Motor neuron (in vitro differentiated cells): ENCODE data around the gene KCNT1. TPM values are rescaled to one million over a fixed set of nuclear protein-coding genes. Genes with fewer than 3 reads are reported as not detected.

Experiments
- ATAC-seq, 8 experiments: fragments of 200-7000 bp; cut with Tn5 transposase; replicated peaks in 6 of 8; 2 replicates each; pipeline ENCODE4 v1.8.0; 2021; ENCODE audit warnings: mild to moderate bottlenecking in 8 of 8, moderate library complexity in 8 of 8
- H3K27ac ChIP-seq, 2 donors: fragments of 250-450 bp; sonication (Bioruptor Pico); 2 replicates each; pipeline ENCODE4 v1.9.0; 2021; ENCODE audit warnings: antibody characterized with exemption in 2 of 2, mild to moderate bottlenecking in 2 of 2, moderate library complexity in 1 of 2
- H3K4me1 ChIP-seq, 2 donors: fragments of 250-450 bp; sonication (Bioruptor Pico); replicated peaks in 1 of 2; 2 replicates each; pipeline ENCODE4 v1.6.1; 2021; ENCODE audit warnings: antibody characterized with exemption in 2 of 2, mild to moderate bottlenecking in 2 of 2, moderate library complexity in 1 of 2
- H3K4me3 ChIP-seq, 5 donors: fragments of 250-450 bp; sonication (Bioruptor Pico); 2 replicates each; pipeline ENCODE4 v1.9.0; 2021; ENCODE audit warnings: antibody characterized with exemption in 5 of 5, mild to moderate bottlenecking in 5 of 5, moderate library complexity in 4 of 5
- WGBS, 10 experiments: fragments of 450-650 bp; shearing (Covaris generic); methylation state at CpG; one replicate each; pipeline ENCODE4 v1.0.0; 2022; 5-methylcytosine and 5-hydroxymethylcytosine counted together
- in situ Hi-C, 9 experiments: fragments of 400-800 bp; cut with MboI; loops; one replicate each; pipeline ENCODE4 v1.15.0; 2021; ENCODE audit warnings: low sequenced_read_pairs in 9 of 9, low pct_unique_long_range_greater_than_20kb in 2 of 9; ENCODE audit not compliant: unreplicated experiment in 9 of 9
- total RNA-seq, 8 experiments: library from RNA; unstranded; fragments of 300-600 nt; gene quantifications; 2 replicates each; pipeline versions ENCODE4 v1.2.3 to v1.2.4, GENCODE V29; 2022

Gene KCNT1
- total RNA-seq, 8 experiments from 2014 or later, result 0.11 to 1.1 (median 0.38) TPM

DNA sequence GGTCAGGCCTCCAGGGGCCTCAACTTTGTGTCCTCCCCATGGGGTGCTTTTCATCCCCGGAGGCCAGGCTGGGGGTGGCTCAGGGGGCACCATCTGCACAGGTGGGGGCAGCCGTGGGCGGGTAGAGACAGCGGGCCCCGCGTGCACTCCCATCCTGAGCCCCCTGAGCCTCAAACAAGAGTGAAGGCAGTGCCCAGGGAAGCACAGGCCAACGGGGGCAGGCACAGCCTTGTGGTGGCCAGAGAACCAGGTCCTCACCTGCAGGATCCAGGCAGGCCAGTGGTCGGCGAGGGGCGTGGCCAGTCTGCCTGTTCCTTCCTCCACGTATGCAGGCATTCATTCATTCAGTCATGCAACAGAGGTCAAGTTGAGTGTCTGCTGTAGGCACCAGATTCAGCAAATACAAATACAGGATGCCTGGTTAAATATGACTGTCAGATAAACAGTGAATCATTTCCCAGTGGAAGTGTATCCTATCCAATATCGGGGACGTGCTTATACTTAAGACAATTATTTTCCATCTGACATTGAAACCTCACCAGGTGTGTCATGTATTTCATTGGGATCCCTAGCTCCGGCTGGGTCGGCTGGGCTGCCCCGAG lies 22.3 kb downstream of the KCNT1 start:
- 0 to 80% (median 60%) methylated on average over 1 to 7 of the region's 16 CpGs; no CpG with 5 or more reads in 5 of the 10 experiments for WGBS, 10 experiments

DNA sequence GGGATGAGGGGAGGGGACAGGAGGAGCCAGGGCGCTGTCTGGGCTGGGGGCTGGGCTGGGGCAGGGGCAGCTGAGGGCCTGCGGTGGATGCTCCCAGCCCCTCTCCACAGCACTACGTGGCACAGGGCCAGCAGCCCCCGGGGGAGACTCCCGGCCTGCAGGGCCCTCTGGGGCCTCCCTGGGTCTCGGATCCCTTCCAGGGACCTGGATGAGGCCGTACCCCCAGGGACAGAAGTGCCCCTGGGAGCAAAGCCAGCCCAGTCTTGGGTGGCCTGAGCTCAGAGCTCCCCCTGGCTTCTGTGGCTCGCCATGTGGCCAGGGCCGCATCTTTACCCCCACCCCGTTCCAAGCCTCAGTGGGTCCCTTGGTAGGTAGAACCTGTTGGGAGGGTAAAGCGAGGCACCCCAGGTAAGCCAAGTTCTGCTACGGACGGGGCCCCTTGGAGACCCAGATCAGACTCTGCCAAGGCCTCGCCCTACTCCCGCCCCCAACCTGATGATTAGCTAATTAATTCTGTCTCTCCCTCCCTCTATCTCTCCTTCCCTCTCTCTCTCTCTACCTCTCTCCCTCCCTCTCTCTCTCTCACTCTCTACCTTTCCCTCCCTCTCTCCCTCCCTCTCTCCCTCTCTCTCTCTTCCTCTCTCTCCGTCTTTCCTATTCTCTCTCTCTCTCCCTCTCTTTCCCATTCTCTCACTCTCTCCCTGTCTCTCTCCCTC lies 24.3 kb downstream of the KCNT1 start:
- in situ Hi-C loops, result no loop called here
- 0 to 80% (median 78%) methylated on average over 1 to 5 of the region's 16 CpGs; no CpG with 5 or more reads in 3 of the 10 experiments for WGBS, 10 experiments
- Histone ChIP-seq H3K4me3 (no peak overlapping the region), H3K4me1 (peaks cover 0 to 3% of the 10 kb centered on the region in 2 donors), H3K27ac (no peak overlapping the region)
- ATAC-seq, result peak in 5 of 8 experiments; percentile 11 to 34 (median 16)

More for the DNA sequence above, 22.3 kb downstream of the KCNT1 start:
- Histone ChIP-seq H3K4me3 (no peak overlapping the region), H3K27ac (no peak overlapping the region), H3K4me1 (peaks cover 0 to 6% of the 10 kb centered on the region in 2 donors)
- in situ Hi-C loops, result no loop called here
- no peak for ATAC-seq

DNA sequence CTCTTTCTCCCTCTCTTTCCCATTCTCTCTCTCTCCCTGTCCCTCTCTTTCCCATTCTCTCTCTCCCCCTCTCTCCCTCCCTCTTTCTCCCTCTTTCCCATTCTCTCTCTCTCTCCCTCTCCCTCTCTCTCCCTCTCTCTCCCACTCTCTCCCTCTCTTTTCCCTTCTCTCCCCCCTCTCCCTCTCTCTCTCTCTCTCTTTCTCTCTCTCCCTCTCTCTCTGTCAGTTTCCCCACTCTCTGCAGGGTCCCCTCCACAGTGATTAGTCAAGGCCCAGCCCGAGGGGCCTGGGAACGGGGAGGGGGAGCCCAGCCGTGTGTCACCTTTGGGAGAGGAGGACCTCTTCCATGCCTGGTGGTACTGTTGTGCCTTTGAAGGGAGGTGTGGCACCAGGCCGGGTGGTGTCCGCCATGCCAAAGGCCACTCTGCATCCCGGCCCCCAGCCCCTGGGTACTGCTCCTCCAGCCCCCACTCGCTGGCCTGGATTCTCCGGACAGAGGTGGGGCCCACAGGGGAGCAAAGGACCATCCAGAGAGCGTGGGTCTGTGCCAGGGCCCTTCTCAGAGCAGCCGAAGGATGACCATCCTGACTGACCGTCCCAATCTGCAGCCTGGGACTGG lies 25.4 kb downstream of the KCNT1 start:
- Histone ChIP-seq H3K27ac (no peak overlapping the region), H3K4me3 (no peak overlapping the region), H3K4me1 (peaks cover 0 to 3% of the 10 kb centered on the region in 2 donors)
- in situ Hi-C loops, result no loop called here
- WGBS, 10 experiments, result 20 to 100% (median 47%) methylated on average over 1 of the region's 11 CpGs; no CpG with 5 or more reads in 6 of the 10 experiments
- no peak for ATAC-seq

DNA sequence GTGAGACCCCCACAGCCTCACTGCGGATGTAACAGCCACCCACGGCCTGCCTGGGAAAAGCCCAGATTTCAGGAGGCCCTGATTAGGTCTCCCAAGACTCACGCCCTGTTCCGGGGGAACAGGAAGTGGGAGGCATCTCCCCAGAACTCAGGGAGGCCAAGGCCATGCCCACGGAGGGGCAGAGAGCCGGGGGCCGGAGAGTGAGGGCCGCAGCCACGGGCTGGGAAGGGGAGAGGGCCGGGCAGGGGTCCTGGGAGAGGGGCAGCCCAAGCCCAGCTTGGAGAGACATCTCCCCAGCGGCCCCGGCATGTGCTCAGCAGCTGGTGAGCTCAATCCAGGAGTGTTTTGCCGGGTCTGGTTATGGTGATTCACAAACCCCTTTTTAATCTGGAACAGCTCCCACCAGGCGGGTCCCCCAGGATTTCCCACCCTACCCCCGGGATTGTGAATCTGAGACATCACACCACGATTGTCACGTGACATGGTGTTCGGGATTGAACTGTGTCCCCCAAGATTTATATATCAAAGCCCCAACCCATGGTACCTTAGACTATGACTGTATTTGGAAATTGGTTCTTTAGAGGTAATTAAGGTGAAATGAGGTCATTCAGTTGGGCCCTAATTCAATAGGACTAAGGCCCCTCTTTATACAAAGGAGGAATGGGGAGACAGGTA lies 26.6 kb downstream of the KCNT1 start:
- in situ Hi-C loops, result no loop called here
- 0 to 90% methylated on average over 2 to 4 of the region's 18 CpGs; no CpG with 5 or more reads in 8 of the 10 experiments for WGBS, 10 experiments
- H3K4me1 ChIP-seq, result peaks cover 0 to 3% of the 10 kb centered on the region in 2 donors
- H3K4me3 ChIP-seq, result no peak overlapping the region
- no peak for ATAC-seq
- no peak overlapping the region for H3K27ac ChIP-seq

DNA sequence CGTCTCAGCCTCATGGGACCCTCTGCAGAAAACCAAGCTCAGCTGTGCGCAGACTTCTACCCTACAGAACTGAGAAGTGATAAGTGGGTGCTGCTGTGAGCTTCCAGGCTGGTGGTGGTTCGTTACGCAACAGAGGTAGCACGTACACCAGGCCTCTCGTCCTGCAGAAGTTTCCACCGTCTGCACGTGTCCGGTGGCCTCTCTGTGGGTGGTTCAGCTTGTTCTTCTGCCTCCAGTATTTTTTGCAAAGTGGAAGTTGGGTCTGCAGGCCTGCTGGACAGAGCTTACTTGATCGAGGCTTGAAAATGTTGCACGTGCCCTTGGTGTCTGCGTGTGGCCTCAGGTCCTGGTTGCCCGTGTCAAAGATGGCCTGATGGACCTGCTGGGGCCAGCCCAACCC lies 27.5 kb downstream of the KCNT1 start:
- Histone ChIP-seq H3K4me3 (no peak overlapping the region), H3K4me1 (peaks cover 0 to 3% of the 10 kb centered on the region in 2 donors), H3K27ac (no peak overlapping the region)
- in situ Hi-C loops, result no loop called here
- 0 to 87% (median 64%) methylated on average over 1 to 10 of the region's 13 CpGs; no CpG with 5 or more reads in 4 of the 10 experiments for WGBS, 10 experiments
- no peak for ATAC-seq

DNA sequence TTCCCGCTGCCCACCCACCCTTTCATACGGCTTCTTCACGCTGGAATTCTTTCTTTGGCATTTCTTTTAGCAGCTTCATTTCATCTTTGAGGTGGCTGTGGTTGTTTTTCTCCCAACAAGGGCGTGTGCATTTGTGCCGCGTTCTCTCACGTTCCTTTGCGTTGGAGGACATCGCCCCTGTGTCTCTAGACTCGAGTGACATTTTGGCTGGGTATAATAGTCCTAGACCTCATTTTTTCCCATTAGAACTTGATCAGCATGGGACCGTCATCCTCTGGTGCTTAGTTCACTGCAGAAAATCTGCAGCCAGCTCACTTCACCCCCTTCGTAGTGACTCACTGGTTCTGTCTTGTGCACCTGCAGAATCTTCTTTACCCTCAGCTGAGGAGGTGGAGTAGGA lies 29.5 kb downstream of the KCNT1 start:
- 68 to 83% (median 77%) methylated on average over 2 to 12 of the region's 12 CpGs; no CpG with 5 or more reads in 4 of the 10 experiments for WGBS, 10 experiments
- no peak overlapping the region for H3K4me3 ChIP-seq
- in situ Hi-C loops, result no loop called here
- no peaks in the 10 kb centered on the region for H3K4me1 ChIP-seq
- ATAC-seq, result no peak
- H3K27ac ChIP-seq, result no peak overlapping the region

DNA sequence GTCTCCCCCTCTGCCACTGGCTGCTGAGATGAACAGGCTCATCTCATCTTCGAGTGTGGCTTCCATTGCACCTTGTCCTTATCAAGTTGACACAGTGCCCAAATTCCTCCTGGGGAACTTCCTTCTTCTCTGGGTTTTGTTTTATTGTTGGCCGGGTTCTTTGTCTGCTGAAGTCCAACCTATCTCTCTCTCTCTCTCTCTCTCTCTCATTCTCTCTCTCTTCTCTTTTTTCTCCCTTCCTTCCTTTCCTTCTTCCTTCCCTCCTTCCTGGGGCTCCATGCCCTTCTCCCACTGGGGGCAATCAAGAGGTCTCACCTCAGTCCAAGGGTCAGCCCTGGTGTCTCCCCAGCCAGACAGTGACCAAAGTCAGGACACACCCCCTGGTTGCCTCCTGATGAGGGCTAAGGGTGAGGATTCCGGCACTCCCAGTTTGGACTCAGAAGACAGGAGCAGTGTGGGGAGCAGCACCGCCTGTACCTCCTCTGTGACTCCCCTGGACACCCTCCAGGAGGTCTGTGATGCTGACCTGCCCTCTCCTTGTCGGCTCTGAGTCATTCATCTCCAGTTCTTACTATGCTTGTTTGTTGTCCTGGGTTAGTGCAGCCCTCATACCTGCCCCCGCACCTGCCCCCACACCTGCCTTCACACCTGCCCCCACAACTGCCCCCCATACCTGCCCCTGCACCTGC lies 30.7 kb downstream of the KCNT1 start:
- Histone ChIP-seq H3K4me3 (no peak overlapping the region), H3K4me1 (no peaks in the 10 kb centered on the region), H3K27ac (no peak overlapping the region)
- WGBS, 10 experiments, result 19 to 100% (median 62%) methylated on average over 1 to 3 of the region's 6 CpGs; no CpG with 5 or more reads in 1 of the 10 experiments
- no peak for ATAC-seq
- in situ Hi-C loops, result no loop called here

DNA sequence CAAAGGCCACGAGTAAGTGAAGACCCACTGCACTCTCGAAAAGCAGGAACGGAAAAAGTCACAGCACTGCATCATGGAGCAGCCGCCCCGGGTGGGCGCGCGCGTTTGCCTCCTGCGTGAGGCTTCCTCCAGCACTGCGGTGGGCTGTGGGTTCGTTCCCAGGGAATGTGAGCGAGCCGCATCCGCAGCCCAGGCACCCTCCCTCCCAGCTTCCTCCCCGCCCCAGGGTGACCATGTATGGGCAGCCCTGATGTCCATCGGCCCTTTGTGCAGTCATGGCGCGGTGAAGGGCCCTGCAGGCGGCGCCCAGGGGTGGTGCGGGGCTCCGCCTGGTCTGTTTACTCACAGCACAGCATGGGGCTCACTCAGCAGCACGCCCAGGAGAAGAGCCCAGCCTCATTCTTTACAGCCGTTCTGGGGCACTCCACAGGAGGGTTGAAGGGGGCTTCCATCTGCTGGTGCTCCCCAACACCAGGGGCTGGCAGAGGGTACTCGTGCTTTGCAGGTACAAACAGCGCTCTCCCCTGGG lies 32.7 kb downstream of the KCNT1 start:
- no peak overlapping the region for H3K27ac ChIP-seq
- H3K4me3 ChIP-seq, result no peak overlapping the region
- no peaks in the 10 kb centered on the region for H3K4me1 ChIP-seq
- in situ Hi-C loops, result no loop called here
- ATAC-seq, result peak in 5 of 8 experiments; percentile 11 to 35 (median 31)
- WGBS, 10 experiments, result 28 to 87% (median 48%) methylated on average over 2 to 7 of the region's 27 CpGs; no CpG with 5 or more reads in 3 of the 10 experiments

DNA sequence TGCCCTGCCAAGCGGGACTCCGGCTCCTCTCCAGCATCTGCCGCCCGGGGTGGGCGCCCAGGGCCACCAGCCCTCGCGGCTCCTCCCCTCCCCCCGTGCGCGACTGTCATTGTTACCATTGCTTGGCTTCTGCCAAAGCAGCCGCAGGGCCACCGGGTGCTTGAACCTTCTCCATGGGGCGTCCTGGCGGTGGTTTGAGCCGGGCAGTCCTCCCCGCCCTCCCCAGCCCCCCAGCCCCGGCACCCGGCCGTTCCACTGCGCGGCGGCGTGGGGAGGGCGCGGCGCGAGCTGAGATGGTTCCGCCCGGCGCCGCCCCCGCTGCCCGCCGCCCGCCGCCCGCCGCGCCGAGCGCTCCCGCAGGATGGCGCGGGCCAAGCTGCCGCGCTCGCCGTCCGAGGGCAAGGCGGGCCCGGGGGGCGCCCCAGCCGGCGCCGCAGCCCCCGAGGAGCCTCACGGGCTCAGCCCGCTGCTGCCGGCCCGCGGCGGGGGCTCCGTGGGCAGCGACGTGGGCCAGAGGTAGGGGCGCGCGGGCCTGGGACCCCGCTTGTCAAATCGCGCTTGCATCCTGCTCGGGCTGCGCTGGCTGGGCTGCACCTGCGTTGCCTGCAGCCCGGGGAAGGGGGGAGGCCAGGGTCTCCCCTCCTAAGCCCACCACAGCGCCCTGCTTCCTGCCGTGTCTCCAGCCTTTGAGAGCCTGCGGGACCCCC lies 34.4 kb downstream of the KCNT1 start:
- peak in 7 of 8 experiments; percentile 19 to 58 (median 44) for ATAC-seq
- in situ Hi-C loops, result no loop called here
- whole genome bisulfite sequencing, 10 experiments, result 7 to 20% methylated on average over 1 to 3 of the region's 78 CpGs; no CpG with 5 or more reads in 8 of the 10 experiments
- H3K27ac ChIP-seq, result no peak overlapping the region
- H3K4me3 ChIP-seq, result peak overlapping the region; percentile 8 to 24 (median 17)
- H3K4me1 ChIP-seq, result no peaks in the 10 kb centered on the region

DNA sequence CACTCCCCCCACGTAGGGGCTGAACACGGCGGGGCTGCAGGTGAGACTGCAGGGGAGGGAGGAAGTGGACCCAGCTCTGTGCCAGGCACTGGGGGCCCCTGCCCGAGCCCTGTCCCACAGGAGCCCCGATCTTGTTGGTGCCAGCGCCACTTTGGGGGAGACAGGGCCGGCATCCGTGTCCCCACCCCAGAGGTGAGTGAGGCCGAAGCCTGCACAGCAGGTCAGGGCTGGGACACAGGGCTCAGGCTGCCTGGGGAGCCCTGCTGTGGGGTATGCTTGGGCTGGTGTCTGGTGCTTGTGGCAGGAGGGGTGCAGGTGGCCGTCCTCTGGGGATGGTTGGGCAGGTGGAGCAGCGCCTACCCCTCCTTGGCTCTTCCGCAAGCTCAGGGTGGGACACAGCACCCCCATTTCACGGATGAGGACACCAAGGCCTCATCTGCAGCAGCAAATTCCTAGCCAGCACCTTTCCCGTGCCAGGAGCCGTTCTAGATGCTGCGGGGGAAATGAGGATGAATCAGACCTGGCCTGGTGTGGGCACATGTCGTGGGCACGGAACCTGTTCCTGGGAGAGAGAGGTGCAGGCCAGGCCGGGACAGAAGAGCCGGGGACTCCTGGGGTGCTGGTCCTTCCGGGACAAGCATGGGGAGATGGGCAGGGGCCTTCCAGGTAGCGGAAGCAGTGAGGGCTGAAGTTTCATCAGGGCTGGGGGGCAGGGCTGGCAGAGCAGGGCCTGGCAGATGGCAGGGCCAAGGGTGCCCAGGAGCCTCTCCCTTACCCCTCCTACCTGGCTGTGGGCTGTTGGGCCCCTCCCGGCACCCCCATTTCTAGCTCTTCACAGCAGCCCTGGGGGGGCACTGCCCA lies 35.2 kb downstream of the KCNT1 start:
- no peak overlapping the region for H3K4me3 ChIP-seq
- no peak for ATAC-seq
- 0 to 94% (median 62%) methylated on average over 1 to 4 of the region's 23 CpGs; no CpG with 5 or more reads in 3 of the 10 experiments for WGBS, 10 experiments
- H3K27ac ChIP-seq, result no peak overlapping the region
- in situ Hi-C loops, result no loop called here
- H3K4me1 ChIP-seq, result no peaks in the 10 kb centered on the region

DNA sequence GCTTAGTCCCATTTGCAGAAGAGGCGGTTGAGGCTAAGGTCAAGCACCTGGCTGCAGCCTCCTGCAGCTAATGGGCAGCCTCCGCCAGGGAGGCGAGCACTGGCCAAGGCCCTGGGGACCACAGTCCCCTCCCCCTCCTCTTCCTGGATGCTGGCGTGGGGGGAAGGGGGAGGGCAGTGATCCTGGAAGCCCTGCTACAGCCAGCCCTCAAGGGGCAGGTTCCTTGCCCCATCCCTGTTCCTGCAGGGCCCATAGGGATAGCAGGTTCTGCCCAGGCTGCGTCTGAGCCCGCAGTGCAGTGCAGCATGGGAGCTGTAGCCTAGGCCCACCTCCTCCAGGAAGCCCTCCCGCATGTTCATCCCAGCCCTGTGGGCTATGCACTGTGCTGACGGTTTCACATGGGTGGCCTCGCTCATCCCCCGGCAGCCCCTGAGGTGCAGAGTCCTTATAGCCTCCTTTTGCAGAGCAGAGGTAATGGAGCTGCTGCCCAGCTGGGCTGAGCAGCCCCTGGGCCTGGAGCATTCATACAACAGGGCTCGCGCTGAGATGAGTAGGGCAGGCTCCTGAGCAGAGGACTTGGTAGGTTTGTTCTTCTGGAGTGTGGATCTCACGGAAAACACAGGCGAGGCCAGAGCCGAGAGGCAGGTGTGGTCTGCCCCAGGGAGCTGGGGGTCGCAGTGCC lies 36.0 kb downstream of the KCNT1 start:
- no peak overlapping the region for H3K27ac ChIP-seq
- H3K4me3 ChIP-seq, result no peak overlapping the region
- no peak for ATAC-seq
- no peaks in the 10 kb centered on the region for H3K4me1 ChIP-seq
- 20 to 68% (median 40%) methylated on average over 1 to 9 of the region's 16 CpGs; no CpG with 5 or more reads in 5 of the 10 experiments for WGBS, 10 experiments
- in situ Hi-C loops, result no loop called here
